ENCODE results near the gene PTGS2. TPM values are rescaled to one million over a fixed set of nuclear protein-coding genes. Genes with fewer than 3 reads are reported as not detected.
"Not testable (repeated sequence)": the region's sequence is repeated elsewhere in the genome, so short reads cannot be mapped to it uniquely, and the experiment has no call there.

Gene PTGS2
- total RNA-seq, 1 donor from 2014 or later: 0.85 TPM

DNA sequence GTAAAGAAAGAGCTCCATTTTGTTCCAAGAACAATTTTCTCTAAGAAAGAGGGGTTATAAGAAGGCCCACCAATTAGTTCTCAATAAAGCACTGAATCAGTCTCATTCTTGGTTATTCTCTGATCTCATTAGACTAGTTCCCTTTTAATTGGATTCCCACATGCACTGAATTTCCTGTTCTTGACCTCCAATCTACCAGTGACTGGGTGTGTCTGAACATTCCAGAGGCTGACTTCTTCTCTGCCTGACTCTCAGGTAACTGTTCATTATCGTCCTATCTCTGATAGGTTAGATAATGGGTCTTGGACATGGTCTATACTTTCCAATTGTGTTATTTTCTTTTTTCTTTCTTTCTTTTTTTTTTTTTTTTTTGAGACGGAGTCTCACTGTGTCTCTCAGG lies 22.7 kb downstream of the PTGS2 start:
- TF ChIP-seq, protein P1, sequence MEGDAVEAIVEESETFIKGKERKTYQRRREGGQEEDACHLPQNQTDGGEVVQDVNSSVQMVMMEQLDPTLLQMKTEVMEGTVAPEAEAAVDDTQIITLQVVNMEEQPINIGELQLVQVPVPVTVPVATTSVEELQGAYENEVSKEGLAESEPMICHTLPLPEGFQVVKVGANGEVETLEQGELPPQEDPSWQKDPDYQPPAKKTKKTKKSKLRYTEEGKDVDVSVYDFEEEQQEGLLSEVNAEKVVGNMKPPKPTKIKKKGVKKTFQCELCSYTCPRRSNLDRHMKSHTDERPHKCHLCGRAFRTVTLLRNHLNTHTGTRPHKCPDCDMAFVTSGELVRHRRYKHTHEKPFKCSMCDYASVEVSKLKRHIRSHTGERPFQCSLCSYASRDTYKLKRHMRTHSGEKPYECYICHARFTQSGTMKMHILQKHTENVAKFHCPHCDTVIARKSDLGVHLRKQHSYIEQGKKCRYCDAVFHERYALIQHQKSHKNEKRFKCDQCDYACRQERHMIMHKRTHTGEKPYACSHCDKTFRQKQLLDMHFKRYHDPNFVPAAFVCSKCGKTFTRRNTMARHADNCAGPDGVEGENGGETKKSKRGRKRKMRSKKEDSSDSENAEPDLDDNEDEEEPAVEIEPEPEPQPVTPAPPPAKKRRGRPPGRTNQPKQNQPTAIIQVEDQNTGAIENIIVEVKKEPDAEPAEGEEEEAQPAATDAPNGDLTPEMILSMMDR (IDR thresholded peaks at IDR 0.05; ENCODE audit: borderline replicate concordance): no peak
- Histone ChIP-seq H3K27ac (replicated peaks) (no peak overlapping the region), H3K4me1 (no peaks in the 10 kb centered on the region), H3K36me3 (no peaks in the 10 kb centered on the region), H3K27me3 (ENCODE audit: low read depth) (no peaks in the 10 kb centered on the region), H3K9me3 (replicated peaks) (no peaks in the 10 kb centered on the region), H3K4me3 (no peak overlapping the region)
- intact Hi-C loops (cut with micrococcal nuclease): no loop called here
- no peak for DNase-seq

DNA sequence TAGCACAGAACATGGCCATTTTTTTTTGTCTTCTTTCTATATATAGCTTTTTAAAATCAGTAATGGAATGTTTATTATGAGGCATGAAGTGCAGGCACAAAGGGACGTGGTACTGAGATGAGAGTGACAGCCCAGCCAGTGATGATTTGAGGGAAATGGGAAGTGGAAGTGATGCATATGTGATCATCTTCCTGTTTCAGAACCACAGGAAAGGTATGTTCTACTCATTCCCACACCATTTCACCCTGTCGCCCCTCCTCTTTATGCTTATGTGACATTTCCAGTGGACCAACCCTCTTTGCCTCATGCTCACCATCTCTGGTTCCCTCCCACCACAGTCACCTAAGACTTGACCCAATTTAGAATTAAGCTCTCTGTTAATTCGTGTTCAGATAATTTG lies 24.3 kb downstream of the PTGS2 start:
- TF ChIP-seq, protein P1 (IDR thresholded peaks at IDR 0.05; ENCODE audit: borderline replicate concordance): no peak
- DNase-seq: no peak
- Histone ChIP-seq H3K27ac (replicated peaks) (no peak overlapping the region), H3K4me3 (no peak overlapping the region), H3K27me3 (ENCODE audit: low read depth) (no peaks in the 10 kb centered on the region), H3K4me1 (no peaks in the 10 kb centered on the region), H3K36me3 (no peaks in the 10 kb centered on the region), H3K9me3 (replicated peaks) (no peaks in the 10 kb centered on the region)
- intact Hi-C loops (cut with micrococcal nuclease): no loop called here

DNA sequence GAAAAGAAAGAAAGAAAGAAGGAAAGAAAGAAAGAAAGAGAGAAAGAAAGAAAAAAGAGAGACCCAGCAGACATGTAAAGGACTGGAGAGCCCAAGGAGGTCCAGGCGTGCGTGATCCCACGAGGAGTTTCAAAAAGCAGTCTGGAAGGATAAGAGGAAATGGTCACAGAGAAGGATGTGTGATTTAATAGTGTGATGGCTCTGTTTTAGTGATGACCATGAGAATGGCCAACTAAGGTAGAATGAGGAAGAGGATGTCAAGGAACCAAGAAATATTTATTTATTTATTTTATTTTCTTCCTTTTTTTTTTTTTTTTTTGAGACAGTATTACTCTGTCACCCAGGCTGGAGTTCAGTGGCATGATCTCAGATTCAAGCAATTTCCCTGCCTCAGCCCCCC lies 25.5 kb downstream of the PTGS2 start:
- H3K36me3 ChIP-seq: no peaks in the 10 kb centered on the region
- H3K27me3 ChIP-seq (ENCODE audit: low read depth): no peaks in the 10 kb centered on the region
- no peaks in the 10 kb centered on the region for H3K9me3 ChIP-seq (replicated peaks)
- no peak overlapping the region for H3K27ac ChIP-seq (replicated peaks)
- TF ChIP-seq, protein P1 (IDR thresholded peaks at IDR 0.05; ENCODE audit: borderline replicate concordance): no peak
- intact Hi-C loops (cut with micrococcal nuclease): no loop called here
- DNase-seq: no peak
- no peak overlapping the region for H3K4me3 ChIP-seq
- H3K4me1 ChIP-seq: no peaks in the 10 kb centered on the region

DNA sequence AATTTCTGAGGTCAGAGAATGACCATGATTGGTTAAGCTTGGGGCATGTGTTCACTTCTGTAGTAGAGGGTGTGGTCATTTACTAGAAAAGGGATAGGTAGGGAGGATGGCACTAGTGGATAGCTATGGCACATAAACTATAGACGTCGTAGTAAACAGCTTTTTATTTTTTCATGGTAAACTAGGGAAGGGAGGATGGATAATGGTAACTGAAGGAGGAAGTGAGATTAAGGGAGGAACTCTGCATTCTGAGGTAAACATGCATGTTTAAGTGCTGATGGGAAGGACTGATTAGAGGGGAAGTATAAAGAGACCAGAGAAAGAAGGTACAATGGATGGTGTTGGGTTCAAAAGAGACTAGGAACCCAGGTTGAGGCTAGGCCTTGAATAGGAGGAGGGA lies 26.9 kb downstream of the PTGS2 start:
- H3K4me3 ChIP-seq: no peak overlapping the region
- TF ChIP-seq, protein P1 (IDR thresholded peaks at IDR 0.05; ENCODE audit: borderline replicate concordance): no peak
- intact Hi-C loops (cut with micrococcal nuclease): no loop called here
- no peak overlapping the region for H3K27ac ChIP-seq (replicated peaks)
- DNase-seq: no peak
- no peaks in the 10 kb centered on the region for H3K36me3 ChIP-seq
- H3K9me3 ChIP-seq (replicated peaks): no peaks in the 10 kb centered on the region
- H3K27me3 ChIP-seq (ENCODE audit: low read depth): no peaks in the 10 kb centered on the region
- no peaks in the 10 kb centered on the region for H3K4me1 ChIP-seq

DNA sequence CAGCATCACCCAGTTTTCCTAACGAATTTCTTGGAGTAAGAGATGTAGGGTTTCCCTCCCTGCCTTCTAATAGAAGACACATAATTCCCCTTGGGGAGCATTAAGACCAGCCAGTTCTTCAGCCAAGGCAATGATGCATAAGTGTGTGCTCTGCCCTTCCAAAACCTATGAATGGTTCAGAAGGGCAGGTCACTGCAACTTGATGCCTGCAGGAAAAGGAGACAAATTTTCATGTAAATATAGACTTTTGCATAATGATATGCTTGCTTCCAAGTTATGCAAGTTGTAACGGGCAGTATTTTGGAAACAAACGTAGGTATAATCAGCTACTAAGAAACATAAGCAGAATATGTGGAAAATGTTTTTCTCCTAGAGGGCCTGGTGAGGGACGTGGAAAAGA lies 31.6 kb downstream of the PTGS2 start:
- H3K27ac ChIP-seq (replicated peaks): no peak overlapping the region
- no peak for DNase-seq
- no peaks in the 10 kb centered on the region for H3K27me3 ChIP-seq (ENCODE audit: low read depth)

DNA sequence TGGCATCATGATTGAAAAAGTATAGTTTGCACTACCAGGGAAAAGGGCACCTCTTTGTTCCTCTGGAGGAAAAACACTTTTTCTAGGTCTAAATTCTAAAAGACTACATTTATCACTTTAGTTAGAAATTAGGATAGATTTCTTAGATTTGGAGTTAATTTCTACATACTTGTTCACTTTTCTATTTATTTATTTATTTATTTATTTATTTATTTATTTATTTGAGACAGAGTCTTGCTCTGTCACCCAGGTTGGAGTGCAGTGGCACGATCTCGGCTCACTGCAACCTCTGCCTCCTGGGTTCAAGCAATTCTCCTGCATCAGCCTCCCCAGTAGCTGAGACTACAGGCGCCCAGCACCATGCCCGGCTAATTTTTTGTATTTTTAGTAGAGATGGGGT lies 32.2 kb downstream of the PTGS2 start:
- intact Hi-C loops (cut with micrococcal nuclease); H3K36me3 ChIP-seq; H3K27ac ChIP-seq (replicated peaks); DNase-seq; H3K4me1 ChIP-seq; H3K9me3 ChIP-seq (replicated peaks); H3K4me3 ChIP-seq; H3K27me3 ChIP-seq (ENCODE audit: low read depth): not testable (repeated sequence)

More for the DNA sequence above, 31.6 kb downstream of the PTGS2 start:
- Histone ChIP-seq H3K36me3 (no peaks in the 10 kb centered on the region), H3K4me3 (no peak overlapping the region), H3K9me3 (replicated peaks) (no peaks in the 10 kb centered on the region), H3K4me1 (no peaks in the 10 kb centered on the region)
- intact Hi-C loops (cut with micrococcal nuclease): no loop called here
- TF ChIP-seq, protein P1 (IDR thresholded peaks at IDR 0.05; ENCODE audit: borderline replicate concordance): no peak

Data from left ventricle myocardium inferior (tissue), 1 donor.